HK-2 (cell line): ENCODE results near the gene SIK1.
"Not testable (repeated sequence)": the region's sequence is repeated elsewhere in the genome, so short reads cannot be mapped to it uniquely, and the experiment has no call there.

Source experiments
- DNase-seq: peaks from one replicate; pipeline ENCODE4 v3.0.0-alpha.2; 2018; ENCODE audit not compliant: unreplicated experiment

The SIK1 gene

DNA sequence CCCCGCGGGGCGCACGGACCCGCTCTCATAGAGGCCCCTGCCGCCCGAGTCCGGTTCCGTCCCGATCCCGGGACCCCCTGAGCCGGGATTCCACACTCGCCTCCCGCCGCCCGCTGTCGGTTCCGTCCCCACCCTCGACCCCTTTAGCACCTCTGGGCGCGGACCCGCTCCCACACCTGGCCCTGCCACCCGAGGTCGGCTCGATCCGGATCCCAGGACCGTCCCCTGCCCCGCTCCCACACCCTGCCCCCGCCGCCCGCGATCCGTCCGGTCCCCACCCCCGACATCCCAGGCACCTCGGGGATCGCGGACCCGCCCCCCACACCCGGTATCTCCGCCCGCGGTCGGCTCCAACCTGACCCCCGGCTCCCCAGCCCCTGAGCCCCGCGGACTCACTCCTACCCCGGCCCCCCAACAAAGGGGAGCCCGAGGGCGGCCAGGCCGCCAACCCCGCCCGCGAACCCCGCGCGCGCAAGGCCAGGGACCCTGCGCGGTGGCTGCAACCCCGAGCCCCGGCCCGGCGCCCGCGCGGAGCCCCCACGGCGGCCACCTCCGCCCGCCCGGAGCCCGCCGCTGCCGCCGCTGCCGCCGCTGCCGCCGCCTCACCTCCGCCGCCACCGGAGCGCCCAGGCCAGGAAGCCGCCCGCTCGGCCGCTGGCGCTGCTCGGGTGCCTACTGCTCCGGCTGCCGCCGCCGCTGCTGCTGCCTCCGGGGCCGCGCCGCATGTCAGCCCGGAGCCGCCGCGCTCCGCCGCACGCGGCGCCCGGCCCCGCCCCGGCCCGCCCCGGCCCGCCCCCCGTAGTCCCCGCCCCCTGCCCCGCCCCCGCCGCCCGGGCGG, at the start of gene SIK1:
SIK1 (minus strand) TSS at position 728 of the 838 bp plus-strand sequence. CDS start 953 bp downstream, outside the sequence.
- not testable (repeated sequence) for DNase-seq

DNA sequence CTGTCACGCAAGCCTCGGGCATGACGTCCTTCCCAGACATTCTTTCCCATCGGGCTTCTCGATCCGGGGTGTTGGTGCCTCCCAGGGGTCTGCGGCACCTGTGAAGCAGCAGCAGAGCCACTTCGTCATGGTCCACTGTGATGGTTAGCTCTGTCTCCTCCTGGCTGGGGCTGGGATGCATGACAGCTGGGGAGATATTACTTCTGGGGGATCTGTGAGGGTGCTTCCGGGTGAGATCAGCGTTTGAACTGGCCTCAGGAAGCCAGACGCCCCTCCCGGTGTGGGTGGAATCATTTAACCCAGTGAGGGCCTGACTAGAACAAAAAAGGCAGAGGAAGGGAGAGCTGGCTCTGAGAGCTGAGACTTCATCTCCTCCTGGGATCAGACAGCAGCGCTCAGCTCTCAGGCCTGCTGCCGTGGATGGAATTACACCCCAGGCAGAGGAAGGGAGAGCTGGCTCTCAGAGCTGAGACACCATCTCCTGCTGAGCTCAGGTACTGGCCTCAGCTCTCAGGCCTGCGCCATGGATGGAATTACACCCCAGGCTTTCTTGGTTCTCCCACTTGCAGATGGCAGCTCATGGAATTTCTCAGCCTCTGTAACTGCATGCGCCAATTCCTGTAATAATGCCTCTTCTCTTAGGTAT, 44.8 kb upstream of the SIK1 start:
- not testable (repeated sequence) for DNase-seq

DNA sequence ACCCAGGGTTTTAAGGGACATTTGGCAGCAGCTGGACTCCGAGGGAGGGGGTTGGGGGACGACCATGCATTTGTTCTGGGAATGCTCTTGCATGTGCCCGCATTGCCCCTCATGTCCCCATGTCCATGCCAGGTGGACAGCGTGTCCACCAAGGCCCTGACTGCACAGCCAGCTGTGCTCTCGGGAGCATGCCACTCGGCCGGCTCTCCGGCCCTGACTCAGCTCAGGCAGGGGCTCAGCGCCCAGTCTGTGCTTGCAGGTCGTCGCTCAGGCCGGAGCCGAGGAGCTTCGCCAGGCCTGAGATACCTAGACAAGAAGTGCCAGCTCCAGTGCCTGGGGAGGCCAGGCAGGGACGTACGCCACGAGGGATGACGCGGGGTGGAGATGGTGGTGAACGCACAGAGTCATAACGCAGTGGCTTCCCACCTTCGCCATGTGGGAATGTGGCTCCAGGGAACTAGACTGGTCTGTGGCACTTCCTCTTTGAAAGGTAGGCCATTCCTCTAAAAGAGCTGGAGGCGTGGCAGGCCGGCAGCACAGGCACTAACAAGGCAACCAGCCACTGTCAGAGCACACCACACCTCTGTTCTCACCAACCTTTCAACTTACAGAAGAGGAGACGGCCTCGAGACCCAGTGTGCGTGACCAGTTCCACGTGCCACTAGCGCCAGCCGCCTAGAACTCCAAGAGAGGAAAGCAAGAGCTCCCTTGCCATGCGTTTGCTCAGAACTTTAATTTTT, 43.0 kb upstream of the SIK1 start:
- not testable (repeated sequence) for DNase-seq

DNA sequence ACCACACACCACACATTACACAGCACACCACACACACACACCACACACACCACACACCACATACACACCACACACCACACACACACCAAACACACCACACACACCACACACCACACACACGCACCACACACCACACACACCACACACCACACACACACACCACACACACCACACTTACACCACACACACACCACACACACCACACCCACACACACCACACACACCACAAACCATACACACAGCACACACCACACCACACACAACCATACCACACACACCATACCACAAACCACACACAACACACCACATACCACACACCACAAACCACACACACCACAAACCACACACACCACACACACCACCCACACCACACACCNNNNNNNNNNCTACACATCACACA, 40.9 kb upstream of the SIK1 start:
- DNase-seq: no peak

DNA sequence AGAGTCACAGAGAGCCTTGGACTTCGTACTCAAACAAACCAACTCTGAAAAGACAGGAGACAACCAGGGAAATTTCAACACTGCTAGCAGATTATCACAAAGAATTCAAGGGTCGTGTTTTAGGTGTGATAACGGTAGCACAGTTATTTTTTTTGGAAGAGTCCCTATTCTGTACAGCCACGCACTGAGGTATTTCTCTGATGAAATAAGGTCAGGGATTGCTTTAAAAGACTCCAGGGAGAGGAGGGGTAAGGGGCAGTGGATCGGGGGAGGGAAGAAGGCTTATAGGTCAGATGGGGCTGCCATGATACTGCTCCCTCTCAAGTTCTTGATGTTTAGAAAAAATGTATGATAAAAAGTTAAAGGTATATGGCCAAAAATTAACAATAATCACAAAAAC, 38.2 kb upstream of the SIK1 start:
- DNase-seq: not testable (repeated sequence)

DNA sequence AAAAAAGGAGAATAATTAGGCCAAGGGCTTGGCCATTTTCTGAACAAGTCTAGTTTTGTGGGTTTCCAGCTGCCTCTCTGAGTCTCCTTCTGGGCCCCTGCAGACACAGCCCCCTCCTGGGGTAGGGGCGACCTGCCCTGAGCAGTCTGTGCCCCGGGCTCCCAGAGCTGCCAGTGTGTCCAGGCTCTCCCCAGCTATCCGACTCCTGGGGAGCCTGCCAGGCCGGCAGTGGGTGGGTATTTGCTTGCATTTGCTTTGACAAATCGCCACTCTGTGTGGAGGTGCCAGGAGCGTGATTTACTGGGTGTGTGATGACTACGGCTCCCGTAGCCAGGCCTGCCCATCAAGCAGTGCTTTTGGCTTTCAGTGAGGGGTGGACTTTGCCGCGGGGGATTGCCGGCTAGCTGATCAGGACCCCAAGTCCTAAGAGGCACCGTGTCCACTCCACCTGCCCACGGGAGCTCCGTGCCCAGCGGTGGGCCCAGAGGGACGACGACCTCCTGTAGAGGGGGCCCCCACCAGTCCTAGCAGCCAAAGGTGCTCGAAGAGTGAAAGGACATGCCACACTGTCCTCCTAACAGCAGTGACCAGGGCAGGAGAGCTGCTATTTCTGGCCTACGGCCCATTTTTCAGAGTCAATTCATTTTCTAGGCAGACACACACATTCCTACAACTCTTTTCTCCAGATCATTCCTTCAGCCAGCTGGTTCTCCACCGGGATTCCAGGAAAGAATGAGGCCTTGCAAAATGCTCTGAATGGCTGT, 36.7 kb upstream of the SIK1 start:
- DNase-seq: not testable (repeated sequence)

DNA sequence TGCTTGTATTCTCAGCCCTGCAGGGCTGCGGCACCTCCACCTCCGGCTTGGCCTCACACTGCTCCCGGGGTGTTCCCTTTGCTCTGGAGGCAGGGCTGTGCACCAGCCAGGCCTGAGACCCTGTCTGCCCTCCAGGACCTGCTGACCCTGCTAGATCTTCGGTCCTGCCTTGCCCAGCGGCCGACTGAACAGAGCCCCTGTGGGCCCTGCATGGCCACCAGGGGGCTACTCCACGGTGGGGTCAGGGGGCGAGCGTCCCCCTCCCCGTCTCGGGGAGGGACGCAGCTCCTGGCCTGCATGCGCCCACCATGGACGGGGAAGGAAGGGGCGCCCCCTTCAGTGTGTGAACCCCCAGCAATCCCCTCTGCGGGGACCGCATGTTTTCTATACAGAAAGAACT, 36.0 kb upstream of the SIK1 start:
- DNase-seq: not testable (repeated sequence)

DNA sequence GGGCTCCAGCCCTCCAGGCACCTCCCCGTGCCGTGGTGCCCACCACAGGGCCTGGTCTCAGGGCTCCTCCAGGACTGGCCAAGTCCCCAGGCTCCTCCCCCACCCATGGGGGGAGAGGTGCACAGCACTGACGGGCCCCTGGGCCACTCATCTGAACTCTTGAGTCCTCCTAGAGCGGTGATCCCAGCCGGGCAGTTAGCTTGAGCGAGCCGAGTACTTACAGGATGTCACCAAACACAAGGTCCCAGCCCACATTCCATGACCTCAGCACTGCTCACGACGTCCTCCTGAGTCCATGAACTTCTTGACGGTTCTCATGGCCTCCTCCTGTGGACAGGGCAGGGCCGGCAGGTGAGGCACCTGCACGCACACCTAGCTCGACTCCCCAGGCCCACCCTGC, 33.5 kb upstream of the SIK1 start:
- not testable (repeated sequence) for DNase-seq

DNA sequence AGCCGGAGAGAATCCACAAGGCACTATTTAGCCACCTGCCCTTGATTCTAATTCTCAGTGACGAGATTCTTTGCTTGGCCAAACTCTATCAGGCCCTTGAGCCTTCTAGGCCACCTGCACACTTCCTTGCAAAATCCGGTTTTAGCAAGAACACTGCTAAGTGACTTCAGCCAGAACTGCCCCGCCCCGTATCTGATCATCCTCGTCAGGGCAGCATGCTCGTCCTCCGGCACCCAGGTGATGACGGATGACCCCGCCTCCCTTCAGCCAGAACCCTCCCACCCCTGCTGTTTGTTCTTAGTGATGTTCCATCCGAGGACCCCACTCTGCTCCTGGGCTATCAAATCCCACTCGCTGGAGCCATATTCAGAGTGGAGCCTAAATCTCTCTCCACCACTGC, 32.1 kb upstream of the SIK1 start:
- DNase-seq: not testable (repeated sequence)

DNA sequence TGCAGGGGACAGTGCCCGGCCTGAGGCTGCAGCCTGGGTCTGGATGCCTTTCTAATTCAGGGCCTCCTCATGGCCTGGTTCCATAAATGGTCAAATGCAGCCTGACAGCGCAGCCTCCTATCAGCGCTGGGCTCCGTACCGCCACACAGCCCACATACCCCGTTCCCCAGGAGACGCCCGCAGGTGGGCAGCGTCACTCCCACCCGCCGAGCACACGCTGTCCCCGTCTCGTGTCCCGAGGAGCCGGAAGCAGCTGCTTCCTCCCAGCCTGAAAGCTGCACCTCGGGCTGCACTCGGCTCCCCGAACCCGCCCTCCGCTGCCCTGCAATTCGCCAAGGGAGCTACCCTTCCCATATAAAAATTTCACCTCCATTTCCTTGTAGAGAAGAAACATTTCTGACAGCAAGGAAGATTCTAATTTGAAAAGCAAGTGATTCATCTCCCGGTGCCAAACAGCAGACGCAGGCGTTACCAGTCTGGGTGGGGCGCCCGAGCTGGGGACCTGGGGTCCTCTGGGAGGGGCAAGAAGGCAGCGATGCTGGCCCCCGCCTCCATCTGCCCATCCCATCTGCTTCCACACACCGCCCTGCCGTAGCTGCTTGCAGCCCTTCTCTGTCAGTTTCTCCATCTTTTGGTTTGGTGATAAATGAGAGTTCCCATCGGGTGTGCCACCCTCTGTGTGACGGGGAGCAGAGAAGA, 29.8 kb upstream of the SIK1 start:
- not testable (repeated sequence) for DNase-seq

DNA sequence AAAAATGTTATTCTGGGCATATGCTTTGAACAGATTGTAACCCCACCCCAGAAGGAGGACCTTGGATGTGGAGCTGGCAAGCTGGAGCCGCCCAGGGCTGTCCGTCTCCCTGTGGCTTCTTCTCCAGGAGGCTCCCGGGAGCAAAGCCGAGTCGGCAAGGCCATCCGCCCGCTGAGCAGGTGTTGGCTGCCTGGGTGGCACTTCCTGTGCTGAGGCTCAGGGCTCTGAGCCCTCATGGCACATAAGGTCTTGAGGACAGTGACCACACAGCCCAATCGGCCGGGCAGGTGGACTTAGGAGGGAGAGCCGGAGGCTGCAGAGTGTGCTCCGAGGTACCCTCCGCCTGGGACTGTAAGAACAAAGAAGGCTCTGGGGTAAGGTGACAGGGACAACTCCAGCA, 28.8 kb upstream of the SIK1 start:
- DNase-seq: not testable (repeated sequence)

DNA sequence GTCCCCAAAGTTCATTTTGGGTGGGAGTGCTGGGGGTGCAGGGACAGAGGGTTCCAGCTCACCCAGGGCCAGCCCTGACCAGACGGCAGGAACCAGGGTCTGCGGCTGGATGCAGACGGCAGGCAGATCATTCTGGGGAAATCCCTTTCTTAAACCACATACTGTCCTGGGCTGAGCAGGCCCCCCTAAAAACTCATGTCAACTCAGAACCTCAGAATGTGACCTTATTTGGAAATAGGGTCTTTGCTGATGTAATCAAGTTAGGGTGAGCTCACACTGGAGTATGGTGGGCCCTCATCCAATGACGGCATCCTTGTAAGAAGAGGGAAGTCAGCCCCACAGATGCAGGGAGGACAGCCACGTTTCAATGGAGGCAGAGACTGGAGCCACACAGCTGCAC, 27.2 kb upstream of the SIK1 start:
- DNase-seq: not testable (repeated sequence)

DNA sequence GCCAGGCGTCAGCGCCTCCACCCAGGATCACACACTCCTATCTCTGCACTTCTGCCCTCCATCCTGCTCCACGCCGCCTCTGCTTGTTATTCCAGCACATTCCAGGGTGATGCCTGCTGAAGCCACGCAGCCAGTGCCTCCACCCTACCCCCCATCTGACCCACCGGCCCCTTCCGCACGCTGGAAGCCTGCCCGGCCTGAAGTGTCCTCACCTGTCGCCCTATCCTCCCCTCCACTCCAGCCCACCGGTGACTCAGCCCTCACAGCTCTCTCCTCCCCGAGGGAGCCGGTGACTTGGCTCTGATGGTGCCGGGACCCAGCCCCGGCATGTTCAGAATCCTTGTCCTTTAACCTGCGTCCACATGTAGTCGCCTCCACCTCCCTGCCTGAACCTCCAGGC, 24.9 kb upstream of the SIK1 start:
- not testable (repeated sequence) for DNase-seq

DNA sequence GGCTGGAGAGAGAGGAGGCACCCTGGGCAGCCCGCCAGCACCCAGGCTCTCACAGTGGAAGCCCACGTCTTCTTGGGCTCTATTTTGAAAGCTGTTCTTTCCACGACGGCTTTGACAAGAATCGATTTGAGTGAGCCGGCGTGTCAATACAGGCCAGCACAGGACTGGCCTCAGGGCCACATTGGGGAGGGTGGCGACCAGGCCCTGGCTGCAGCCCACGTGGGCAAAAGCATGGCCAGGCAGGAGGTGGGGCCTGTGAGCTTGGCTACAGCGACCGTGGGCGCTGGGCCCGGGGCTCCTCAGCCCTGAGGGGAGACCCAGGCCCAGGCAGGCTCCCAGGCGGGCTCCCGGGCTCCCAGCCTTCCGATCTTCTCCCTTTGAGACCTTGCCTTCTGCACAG, 23.4 kb upstream of the SIK1 start:
- not testable (repeated sequence) for DNase-seq

DNA sequence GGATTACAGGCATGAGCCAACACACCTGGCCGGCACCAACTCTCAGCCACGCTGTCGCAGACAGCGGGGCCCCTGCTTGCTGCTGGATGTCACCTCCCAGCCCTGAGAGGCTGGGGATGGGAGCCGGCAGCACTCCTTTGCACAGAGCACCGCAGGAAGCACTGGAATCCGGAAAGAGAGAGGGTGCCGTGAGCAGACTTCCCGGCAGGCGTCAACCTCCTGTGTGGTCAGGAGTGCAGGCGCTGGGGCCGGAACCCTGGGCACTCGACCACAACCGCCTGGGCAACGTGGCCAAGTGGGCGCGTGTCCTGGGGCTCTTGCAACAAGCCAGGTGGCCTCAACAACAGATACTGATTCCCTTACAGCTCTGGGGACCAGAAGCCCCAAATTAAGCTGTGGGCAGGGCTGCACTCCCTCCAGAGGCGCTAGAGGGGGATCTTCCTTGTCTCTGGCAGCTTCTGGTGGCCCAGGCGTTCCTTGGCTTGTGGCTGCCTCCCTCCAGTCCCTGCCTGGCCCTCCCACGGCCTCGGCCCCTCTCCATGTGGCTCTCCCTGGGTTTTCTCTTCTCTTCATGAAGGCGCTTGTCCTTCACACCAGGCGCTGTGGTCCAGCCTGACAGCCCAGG, 20.5 kb upstream of the SIK1 start:
- DNase-seq: not testable (repeated sequence)

DNA sequence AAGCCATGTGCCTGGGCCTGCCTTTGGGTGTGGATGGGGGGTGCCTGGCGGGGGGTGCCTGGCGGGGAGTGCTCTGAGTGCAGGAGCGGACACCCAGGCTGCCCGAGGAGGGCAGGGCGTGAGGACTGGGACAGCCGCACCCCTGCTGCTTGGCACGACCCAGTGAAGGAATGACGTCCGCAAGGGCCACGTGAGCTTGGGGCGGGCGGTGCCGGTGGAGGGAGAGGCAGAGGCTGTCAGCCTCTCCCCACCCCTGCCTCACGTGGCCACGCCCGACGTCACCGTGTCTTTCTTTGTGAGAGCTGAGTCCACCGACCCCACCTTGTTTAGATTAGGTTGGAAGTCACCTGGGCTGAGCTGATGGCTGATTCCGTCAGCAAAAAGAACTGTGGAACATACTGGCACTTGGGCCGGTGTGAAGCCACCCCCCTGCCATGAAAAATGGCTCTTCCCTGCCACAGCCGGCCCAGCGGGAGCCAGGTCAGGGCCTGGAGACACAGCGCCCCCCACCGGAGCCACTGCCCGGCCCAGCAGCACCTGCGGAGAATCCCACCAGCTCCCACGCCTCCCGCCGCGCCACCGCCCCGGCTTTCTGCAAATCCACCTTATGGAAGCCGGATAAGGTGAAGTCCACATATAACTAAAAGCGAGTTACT, 19.5 kb upstream of the SIK1 start:
- DNase-seq: not testable (repeated sequence)

DNA sequence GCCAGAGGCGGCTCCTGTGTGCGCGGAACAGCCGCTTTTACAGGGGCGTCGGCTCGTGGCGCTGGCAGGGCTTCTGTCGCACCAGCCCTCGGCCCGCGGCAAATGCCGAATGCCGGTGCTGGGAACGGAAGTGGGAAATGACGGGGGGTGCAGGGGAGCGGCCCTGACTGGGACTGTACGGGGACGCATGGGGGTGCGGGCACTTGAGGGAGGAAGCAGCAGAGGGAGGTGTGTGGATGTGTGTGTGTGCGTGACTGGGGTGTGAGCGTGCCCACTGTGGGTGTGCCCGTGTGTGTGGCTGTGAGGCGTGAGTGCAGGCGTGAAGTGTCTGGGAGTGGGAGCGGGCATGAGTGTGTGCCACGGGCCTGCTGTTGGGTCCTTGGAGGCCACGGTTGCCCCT, 17.6 kb upstream of the SIK1 start:
- DNase-seq: not testable (repeated sequence)

DNA sequence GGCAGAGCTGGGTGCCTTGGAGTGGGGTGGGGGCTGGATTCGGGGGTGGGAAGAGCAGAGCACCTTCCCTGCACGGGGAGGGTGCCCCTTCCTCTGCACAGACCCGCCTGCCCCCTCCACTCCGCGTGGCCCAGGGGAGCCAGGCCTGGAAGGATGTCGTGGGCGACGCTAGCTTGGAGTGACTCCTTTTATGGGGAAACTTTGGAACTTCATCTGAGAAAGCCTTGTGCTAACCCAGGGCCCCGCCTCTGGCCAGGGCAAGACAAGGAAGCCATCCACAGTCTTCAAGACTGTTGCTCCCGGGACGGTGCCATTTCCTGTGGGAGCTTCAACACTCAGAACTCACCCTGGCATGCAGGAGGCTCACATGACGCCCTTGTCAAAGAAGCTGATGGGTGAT, 15.6 kb upstream of the SIK1 start:
- not testable (repeated sequence) for DNase-seq

DNA sequence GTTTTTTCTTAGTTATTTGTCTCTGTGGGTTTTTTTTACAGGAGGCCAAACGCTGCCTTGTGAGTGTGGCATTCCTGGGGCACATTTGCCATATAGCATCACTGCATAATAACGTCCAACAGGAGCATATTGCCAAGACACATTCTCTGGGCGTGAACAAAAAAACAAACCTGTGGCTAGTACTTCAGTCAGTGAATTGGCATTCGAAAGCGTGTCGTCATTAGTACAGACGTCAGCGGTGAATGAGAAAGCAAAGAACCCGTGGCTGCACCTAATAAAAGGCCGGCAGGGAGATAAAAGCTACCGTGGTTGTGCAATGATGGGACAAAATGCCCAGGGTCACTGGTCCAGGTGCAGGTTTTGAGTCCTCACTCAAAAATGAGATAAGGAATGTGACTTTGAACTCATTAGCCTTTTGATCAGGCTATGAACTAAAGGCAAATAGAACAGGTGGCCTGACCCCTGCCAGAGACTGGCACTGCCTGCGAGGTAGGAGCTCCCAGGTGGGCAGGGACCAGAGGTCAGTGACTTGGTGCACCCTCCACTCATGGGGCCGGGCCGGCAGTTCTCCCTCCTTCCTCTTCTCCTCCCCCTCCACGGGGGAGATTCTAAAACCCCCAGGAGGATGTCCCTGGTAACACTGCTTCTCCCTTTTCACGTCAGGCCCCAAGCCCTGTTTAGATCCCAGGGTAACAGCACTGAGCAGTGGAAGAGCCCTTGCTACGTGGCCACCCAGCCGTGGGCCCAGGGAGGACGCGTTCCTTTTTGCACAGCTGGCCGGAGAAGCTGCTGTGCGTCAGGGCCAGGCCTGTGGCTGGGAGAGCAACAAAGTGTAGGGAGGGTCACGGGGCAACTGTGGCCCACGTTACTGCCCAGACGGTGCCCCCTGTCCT, 14.2 kb upstream of the SIK1 start:
- not testable (repeated sequence) for DNase-seq
